Glomerular endothelial cell (primary cell): ENCODE data around the gene ABCA2. TPM values are rescaled to one million over a fixed set of nuclear protein-coding genes. Genes with fewer than 3 reads are reported as not detected.

Experiments
- DNase-seq: peaks from one replicate; pipeline ENCODE4 v3.0.0-alpha.2; 2011; ENCODE audit warnings: low read depth, low spot score; ENCODE audit errors: extremely low read depth
- total RNA-seq: library from RNA; depleted of rRNA; stranded (reverse); fragments of >200 nt; gene quantifications from 2 replicates; pipeline ENCODE4 v1.2.3, GENCODE V29; 2015

The ABCA2 gene
- total RNA-seq, 1 donor from 2014 or later, result 28.4 TPM

GRCh38 chr9:136982232-136983051, 45.6 kb downstream of the ABCA2 start, which contains the start of gene LCNL1:
LCNL1 (plus strand) TSS chr9:136982993; CDS start chr9:136983587, 594 bp downstream.
- DNase-seq, result no peak

GRCh38 chr9:136981588-136982231, 46.3 kb downstream of the ABCA2 start:
- DNase-seq, result no peak

- no peak for DNase-seq
Observed at GRCh38 chr9:136980669-136981478, 47.2 kb downstream of the ABCA2 start.

- no peak for DNase-seq
Observed at GRCh38 chr9:136979769-136980587, 48.1 kb downstream of the ABCA2 start.

- DNase-seq, result no peak
Observed at GRCh38 chr9:136978865-136979544, 49.0 kb downstream of the ABCA2 start.

- no peak for DNase-seq
Observed at GRCh38 chr9:136978073-136978864, 49.8 kb downstream of the ABCA2 start.

- no peak for DNase-seq
Observed at GRCh38 chr9:136977649-136978072, 50.4 kb downstream of the ABCA2 start.

- no peak for DNase-seq
Observed at GRCh38 chr9:136977223-136977622, 50.8 kb downstream of the ABCA2 start, which contains the start of gene PTGDS. PTGDS (plus strand) TSS chr9:136977504; CDS start chr9:136977579, 75 bp downstream.

- DNase-seq, result no peak
Observed at GRCh38 chr9:136975644-136976043, 52.4 kb downstream of the ABCA2 start.

GRCh38 chr9:136974817-136975535, 53.1 kb downstream of the ABCA2 start:
- no peak for DNase-seq

GRCh38 chr9:136973618-136974617, 54.1 kb downstream of the ABCA2 start:
- no peak for DNase-seq

GRCh38 chr9:136972743-136973142, 55.3 kb downstream of the ABCA2 start:
- DNase-seq, result no peak

- no peak for DNase-seq
Observed at GRCh38 chr9:136972335-136972734, 55.7 kb downstream of the ABCA2 start.

- no peak for DNase-seq
Observed at GRCh38 chr9:136971746-136972145, 56.3 kb downstream of the ABCA2 start.

- DNase-seq, result no peak
Observed at GRCh38 chr9:136970361-136970760, 57.7 kb downstream of the ABCA2 start.

- no peak for DNase-seq
Observed at GRCh38 chr9:136969774-136970173, 58.3 kb downstream of the ABCA2 start.

- no peak for DNase-seq
Observed at GRCh38 chr9:136969150-136969549, 58.9 kb downstream of the ABCA2 start.
